H1 (cell line): ENCODE measurements around the gene NMRK2. TPM values are rescaled to one million over a fixed set of nuclear protein-coding genes. Genes with fewer than 3 reads are reported as not detected.

ENCODE experiments used
- EGR1 ChIP-seq: IDR thresholded peaks from 2 replicates; pipeline ENCODE4 v1.6.1; 2011; ENCODE audit warnings: low read depth, low read length, borderline replicate concordance
- EP300 ChIP-seq, 2 experiments: IDR thresholded peaks; 1 replicate in 1 of 2; 2 replicates in 1 of 2; pipeline ENCODE4 v1.6.1; 2011 to 2012; ENCODE audit warnings: low read depth in 2 of 2, low read length in 2 of 2, mild to moderate bottlenecking in 2 of 2, borderline replicate concordance in 1 of 2, inconsistent platforms in 1 of 2, moderate library complexity in 1 of 2
- KDM4A ChIP-seq: IDR thresholded peaks from one replicate; pipeline ENCODE4 v1.7.1; 2012; ENCODE audit warnings: low read depth, mild to moderate bottlenecking, moderate library complexity, low read length, inconsistent platforms; ENCODE audit not compliant: severe bottlenecking
- POU5F1 ChIP-seq: IDR thresholded peaks from 2 replicates; pipeline ENCODE4 v1.6.1; 2011; ENCODE audit warnings: low read depth, mild to moderate bottlenecking, low read length, moderate library complexity
- SIX5 ChIP-seq: IDR thresholded peaks from 2 replicates; pipeline ENCODE4 v1.6.1; 2011; ENCODE audit warnings: mild to moderate bottlenecking, low read depth, low read length
- SP1 ChIP-seq: IDR thresholded peaks from 2 replicates; pipeline ENCODE4 v1.6.1; 2011; ENCODE audit warnings: low read depth, low read length
- TBP ChIP-seq: IDR thresholded peaks from 2 replicates; pipeline ENCODE4 v1.6.1; 2011; ENCODE audit warnings: low read depth, low read length, improper control_type of control experiment
- polyA plus RNA-seq, 7 experiments: library from polyadenylated mRNA; depleted of rRNA in 3 of 7; stranded (reverse) in 5 of 7; unstranded in 2 of 7; fragments of >200 nt in 5 of 7; fragments of 200-250 nt in 2 of 7; gene quantifications; 1 replicate in 5 of 7; 2 replicates in 1 of 7; 4 replicates in 1 of 7; pipeline versions ENCODE4 v1.2.1 to v1.2.3, GENCODE V29; 2011 to 2013; ENCODE audit warnings: missing spikeins in 2 of 7, mixed read lengths in 2 of 7
- total RNA-seq: library from RNA; stranded (reverse); fragmentation: NEBNext Ultra II Directional; extraction: Animal tissue kit (Norgen Biotek cat#: 25700); gene quantifications from 2 replicates; pipeline ENCODE4 v1.2.1, GENCODE V29; 2021
- TF ChIP-seq, protein P1 (sequence below): fragments of 300-600 bp; sonication (generic); IDR thresholded peaks from 2 replicates; pipeline ENCODE4 v1.7.1; 2012; ENCODE audit warnings: low read length, moderate library complexity, mild to moderate bottlenecking, inconsistent platforms; ENCODE audit not compliant: insufficient replicate concordance
- TF ChIP-seq, protein P2 (sequence below), 3 experiments: IDR thresholded peaks; 1 replicate in 2 of 3; 2 replicates in 1 of 3; pipeline versions ENCODE4 v1.5.1 to v1.6.1; 2011; ENCODE audit warnings: low read length in 3 of 3, mild to moderate bottlenecking in 3 of 3, inconsistent platforms in 2 of 3, low read depth in 1 of 3, moderate library complexity in 1 of 3; ENCODE audit not compliant: insufficient read depth in 1 of 3; ENCODE audit errors: control extremely low read depth in 1 of 3

NMRK2 gene
- total and polyA plus RNA-seq, 2 of the 8 experiments (the other 6 are each of a cell fraction or from before 2014, with no cell fraction given): 87.4 to 206 TPM

DNA sequence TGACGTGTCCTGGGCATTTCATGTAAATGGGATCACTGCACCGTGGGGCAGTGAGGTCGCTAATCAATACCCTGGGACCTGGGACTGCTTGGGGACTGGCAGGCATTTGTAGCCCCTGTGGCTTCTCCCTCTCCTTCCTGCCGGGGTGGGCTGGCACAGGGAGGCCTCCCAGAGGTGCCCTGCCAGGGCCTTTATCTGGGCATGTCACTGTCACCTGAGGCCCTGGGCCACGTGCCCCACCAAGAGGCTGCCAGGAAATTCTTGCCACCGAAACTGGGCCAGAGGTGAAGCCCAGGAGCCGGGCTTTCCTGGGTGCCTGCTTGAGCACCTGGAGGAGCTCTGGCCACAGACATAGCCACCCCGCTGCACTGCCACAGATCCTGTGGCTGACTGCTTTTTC, 1.8 kb upstream of the NMRK2 start (continued):
- TF ChIP-seq, protein P1, sequence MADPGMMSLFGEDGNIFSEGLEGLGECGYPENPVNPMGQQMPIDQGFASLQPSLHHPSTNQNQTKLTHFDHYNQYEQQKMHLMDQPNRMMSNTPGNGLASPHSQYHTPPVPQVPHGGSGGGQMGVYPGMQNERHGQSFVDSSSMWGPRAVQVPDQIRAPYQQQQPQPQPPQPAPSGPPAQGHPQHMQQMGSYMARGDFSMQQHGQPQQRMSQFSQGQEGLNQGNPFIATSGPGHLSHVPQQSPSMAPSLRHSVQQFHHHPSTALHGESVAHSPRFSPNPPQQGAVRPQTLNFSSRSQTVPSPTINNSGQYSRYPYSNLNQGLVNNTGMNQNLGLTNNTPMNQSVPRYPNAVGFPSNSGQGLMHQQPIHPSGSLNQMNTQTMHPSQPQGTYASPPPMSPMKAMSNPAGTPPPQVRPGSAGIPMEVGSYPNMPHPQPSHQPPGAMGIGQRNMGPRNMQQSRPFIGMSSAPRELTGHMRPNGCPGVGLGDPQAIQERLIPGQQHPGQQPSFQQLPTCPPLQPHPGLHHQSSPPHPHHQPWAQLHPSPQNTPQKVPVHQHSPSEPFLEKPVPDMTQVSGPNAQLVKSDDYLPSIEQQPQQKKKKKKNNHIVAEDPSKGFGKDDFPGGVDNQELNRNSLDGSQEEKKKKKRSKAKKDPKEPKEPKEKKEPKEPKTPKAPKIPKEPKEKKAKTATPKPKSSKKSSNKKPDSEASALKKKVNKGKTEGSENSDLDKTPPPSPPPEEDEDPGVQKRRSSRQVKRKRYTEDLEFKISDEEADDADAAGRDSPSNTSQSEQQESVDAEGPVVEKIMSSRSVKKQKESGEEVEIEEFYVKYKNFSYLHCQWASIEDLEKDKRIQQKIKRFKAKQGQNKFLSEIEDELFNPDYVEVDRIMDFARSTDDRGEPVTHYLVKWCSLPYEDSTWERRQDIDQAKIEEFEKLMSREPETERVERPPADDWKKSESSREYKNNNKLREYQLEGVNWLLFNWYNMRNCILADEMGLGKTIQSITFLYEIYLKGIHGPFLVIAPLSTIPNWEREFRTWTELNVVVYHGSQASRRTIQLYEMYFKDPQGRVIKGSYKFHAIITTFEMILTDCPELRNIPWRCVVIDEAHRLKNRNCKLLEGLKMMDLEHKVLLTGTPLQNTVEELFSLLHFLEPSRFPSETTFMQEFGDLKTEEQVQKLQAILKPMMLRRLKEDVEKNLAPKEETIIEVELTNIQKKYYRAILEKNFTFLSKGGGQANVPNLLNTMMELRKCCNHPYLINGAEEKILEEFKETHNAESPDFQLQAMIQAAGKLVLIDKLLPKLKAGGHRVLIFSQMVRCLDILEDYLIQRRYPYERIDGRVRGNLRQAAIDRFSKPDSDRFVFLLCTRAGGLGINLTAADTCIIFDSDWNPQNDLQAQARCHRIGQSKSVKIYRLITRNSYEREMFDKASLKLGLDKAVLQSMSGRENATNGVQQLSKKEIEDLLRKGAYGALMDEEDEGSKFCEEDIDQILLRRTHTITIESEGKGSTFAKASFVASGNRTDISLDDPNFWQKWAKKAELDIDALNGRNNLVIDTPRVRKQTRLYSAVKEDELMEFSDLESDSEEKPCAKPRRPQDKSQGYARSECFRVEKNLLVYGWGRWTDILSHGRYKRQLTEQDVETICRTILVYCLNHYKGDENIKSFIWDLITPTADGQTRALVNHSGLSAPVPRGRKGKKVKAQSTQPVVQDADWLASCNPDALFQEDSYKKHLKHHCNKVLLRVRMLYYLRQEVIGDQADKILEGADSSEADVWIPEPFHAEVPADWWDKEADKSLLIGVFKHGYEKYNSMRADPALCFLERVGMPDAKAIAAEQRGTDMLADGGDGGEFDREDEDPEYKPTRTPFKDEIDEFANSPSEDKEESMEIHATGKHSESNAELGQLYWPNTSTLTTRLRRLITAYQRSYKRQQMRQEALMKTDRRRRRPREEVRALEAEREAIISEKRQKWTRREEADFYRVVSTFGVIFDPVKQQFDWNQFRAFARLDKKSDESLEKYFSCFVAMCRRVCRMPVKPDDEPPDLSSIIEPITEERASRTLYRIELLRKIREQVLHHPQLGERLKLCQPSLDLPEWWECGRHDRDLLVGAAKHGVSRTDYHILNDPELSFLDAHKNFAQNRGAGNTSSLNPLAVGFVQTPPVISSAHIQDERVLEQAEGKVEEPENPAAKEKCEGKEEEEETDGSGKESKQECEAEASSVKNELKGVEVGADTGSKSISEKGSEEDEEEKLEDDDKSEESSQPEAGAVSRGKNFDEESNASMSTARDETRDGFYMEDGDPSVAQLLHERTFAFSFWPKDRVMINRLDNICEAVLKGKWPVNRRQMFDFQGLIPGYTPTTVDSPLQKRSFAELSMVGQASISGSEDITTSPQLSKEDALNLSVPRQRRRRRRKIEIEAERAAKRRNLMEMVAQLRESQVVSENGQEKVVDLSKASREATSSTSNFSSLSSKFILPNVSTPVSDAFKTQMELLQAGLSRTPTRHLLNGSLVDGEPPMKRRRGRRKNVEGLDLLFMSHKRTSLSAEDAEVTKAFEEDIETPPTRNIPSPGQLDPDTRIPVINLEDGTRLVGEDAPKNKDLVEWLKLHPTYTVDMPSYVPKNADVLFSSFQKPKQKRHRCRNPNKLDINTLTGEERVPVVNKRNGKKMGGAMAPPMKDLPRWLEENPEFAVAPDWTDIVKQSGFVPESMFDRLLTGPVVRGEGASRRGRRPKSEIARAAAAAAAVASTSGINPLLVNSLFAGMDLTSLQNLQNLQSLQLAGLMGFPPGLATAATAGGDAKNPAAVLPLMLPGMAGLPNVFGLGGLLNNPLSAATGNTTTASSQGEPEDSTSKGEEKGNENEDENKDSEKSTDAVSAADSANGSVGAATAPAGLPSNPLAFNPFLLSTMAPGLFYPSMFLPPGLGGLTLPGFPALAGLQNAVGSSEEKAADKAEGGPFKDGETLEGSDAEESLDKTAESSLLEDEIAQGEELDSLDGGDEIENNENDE: no peak
- TF ChIP-seq KDM4A (no peak), EP300 (IDR thresholded peaks at IDR 0.05; ENCODE audit: borderline replicate concordance in 1 of 2, low read depth in 2 of 2, low read length in 2 of 2) (no peak), SIX5 (no peak), EGR1 (no peak), SP1 (no peak), POU5F1 (no peak), TBP (no peak)
- TF ChIP-seq, protein P2, sequence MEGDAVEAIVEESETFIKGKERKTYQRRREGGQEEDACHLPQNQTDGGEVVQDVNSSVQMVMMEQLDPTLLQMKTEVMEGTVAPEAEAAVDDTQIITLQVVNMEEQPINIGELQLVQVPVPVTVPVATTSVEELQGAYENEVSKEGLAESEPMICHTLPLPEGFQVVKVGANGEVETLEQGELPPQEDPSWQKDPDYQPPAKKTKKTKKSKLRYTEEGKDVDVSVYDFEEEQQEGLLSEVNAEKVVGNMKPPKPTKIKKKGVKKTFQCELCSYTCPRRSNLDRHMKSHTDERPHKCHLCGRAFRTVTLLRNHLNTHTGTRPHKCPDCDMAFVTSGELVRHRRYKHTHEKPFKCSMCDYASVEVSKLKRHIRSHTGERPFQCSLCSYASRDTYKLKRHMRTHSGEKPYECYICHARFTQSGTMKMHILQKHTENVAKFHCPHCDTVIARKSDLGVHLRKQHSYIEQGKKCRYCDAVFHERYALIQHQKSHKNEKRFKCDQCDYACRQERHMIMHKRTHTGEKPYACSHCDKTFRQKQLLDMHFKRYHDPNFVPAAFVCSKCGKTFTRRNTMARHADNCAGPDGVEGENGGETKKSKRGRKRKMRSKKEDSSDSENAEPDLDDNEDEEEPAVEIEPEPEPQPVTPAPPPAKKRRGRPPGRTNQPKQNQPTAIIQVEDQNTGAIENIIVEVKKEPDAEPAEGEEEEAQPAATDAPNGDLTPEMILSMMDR (IDR thresholded peaks at IDR 0.05; ENCODE audit: control extremely low read depth in 1 of 3, insufficient read depth in 1 of 3, low read depth in 1 of 3, low read length in 3 of 3): no peak
